GM13976 (cell line): ENCODE results near the gene FBLN2.

ENCODE experiments used
- DNase-seq: peaks from one replicate; pipeline ENCODE4 v3.0.0; 2012; ENCODE audit warnings: low spot score
- CTCF ChIP-seq: IDR thresholded peaks from 2 replicates; pipeline ENCODE4 v1.5.1; 2012; ENCODE audit warnings: borderline replicate concordance, mild to moderate bottlenecking; ENCODE audit not compliant: insufficient read depth; ENCODE audit errors: extremely low read depth, missing control alignments, control extremely low read depth
- in situ Hi-C: fragments of 300-500 bp; cut with MboI; formaldehyde crosslinking; loops from one replicate; pipeline ENCODE4 v1.12.0; 2022; ENCODE audit warnings: low sequenced_read_pairs, mixed read lengths, inconsistent platforms; ENCODE audit not compliant: unreplicated experiment

Gene FBLN2

GRCh38 chr3:13541691-13542090 lies 7.2 kb upstream of the FBLN2 start:
- in situ Hi-C loops = no loop called here

GRCh38 chr3:13542142-13542541 lies 6.8 kb upstream of the FBLN2 start:
- TF ChIP-seq CTCF = no peak
- in situ Hi-C loops = no loop called here
- no peak for DNase-seq

More at GRCh38 chr3:13541691-13542090, 7.2 kb upstream of the FBLN2 start:
- no peak for TF ChIP-seq CTCF
- DNase-seq = no peak

DNA sequence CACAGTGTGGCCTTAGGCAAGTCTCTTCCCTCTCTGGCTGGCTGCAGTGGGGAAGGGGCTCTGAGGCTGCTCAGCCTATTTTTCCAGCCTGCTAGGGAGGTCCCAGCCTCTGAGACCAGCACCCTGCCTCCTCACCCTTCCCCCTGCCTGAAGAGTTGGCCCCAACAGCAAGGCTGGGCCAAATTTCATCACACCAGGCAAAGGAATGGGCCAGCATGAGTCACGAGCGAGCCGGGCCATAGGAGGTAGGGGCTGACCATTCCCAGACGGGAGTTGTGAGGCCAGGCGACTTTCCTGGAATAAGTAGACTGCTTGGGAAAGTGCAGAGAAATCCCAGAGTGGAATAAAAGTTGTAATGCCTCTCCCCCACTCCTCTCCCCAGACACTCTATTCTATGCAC lies 5.7 kb upstream of the FBLN2 start:
- in situ Hi-C loops = no loop called here
- no peak for DNase-seq
- TF ChIP-seq CTCF = no peak

DNA sequence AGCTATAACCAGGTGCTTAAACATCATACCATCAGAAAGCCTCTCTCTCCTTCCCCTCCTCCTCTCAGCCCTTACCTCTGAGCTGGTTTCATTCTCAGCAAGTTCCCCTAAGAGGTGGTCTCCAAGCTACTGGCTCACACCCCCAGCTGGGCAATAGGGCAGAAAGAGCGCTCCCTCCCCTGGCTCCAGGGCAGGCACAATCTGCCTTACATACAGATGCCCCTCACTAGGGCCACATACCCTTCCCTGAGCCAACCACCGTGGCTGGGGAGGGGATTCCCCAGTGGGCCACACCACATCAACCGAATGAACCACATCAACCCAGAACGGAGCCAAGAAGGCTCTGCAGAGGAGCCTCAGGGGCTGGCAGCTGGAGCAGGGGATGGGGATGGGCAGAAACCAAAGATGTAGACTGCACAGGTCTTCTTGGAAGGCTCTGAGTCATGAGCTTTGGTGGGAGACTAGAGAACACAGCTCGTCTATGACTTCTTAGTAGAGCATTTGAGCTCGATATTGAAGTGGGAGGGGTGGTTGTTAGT lies 4.6 kb upstream of the FBLN2 start:
- no peak for DNase-seq
- in situ Hi-C loops = no loop called here
- TF ChIP-seq CTCF = no peak

DNA sequence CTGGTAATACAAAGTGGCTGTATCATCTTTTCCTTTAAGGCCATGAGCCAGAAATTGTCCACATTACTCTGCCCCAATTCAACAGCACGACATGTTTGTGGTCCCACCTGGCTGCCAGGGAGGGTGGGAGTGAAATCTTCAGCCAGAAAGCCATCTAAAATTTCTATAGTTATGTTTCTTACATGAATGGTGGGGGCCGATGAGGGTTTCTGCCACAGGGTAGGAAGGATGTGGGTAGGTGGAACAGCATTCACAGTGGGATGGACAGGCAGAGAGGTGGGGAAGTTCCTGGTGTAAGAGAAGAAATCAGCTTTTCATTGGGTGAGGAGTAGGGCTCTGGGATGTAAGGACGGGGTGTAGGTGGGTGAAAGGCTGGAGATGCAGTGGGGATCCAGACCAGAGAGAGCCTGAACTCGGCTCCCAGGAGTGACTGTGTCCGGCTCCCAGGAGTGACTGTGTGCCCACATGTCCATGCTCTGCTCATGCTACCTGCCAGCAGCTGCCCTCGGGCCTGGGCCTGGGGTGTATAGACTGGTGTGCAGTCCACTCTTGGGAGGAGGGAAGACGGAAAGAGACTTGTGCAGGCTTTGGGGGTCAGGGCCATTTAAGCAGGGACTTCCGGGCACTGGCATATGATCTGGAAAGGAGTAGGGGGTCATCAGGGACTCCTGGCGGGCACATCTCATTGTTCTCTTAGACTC lies 3.8 kb upstream of the FBLN2 start:
- DNase-seq = no peak
- in situ Hi-C loops = no loop called here
- TF ChIP-seq CTCF = no peak

- no peak for DNase-seq
- in situ Hi-C loops = no loop called here
- TF ChIP-seq CTCF = no peak
Measured at GRCh38 chr3:13545952-13546454, 2.9 kb upstream of the FBLN2 start.

GRCh38 chr3:13546667-13547171 lies 2.2 kb upstream of the FBLN2 start:
- no peak for TF ChIP-seq CTCF
- DNase-seq = no peak
- in situ Hi-C loops = no loop called here
